Measurements from ENCODE around the gene KIAA0930.

Gene KIAA0930

DNA sequence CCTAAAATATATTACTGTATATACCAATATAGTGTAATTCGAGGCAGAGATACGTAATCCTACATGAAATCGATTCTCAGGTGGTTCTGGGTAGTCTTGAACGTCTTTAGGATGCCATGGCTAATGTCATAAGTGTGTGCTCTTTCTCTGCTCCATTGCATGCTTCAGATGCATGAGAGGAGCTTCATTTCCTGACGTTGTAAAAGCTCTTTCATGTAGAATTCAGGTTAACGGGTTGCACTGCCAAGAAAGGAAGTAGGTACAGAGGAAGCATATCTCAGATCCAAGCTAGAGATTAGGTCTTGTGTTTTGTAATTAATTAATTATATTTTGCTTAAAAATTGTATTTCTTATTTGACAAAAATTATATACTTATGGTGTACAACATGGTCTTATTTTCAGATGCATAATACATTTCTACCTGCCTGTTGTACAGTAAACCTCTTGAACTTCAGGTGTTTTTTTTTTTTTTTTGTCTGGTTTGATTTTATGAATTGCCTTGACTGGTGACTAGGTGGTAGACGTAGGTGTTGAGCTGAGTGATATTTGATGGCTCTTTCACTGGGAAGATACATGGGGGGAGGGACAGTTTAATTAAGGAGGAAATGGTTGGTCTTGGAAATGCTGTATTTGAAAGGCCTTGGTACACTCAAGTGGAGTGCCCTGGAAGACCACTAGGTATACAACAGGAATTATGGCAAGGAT lies 67.7 kb downstream of the KIAA0930 start:
- DNase-seq (ENCODE audit: low read depth) = no peak

DNA sequence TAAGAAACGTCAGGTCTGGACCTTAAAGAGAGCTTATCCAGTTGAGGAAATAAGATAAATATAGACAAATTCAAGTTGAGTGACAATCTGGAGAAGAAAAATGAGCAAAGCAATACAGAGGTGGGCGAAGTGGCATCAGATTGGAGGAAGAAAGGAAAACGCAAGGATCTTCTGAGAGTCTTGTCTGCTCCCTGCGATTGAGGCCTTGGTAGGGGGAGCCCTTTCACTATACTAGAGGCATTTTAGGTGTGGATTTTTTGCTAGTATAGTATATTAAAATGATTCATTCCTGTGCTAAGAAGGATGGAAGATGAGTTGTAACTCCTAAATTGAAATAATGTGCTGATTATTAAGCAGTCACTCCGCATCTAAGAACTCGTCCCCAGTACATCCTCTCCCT lies 68.9 kb downstream of the KIAA0930 start:
- no peak for DNase-seq (ENCODE audit: low read depth)

DNA sequence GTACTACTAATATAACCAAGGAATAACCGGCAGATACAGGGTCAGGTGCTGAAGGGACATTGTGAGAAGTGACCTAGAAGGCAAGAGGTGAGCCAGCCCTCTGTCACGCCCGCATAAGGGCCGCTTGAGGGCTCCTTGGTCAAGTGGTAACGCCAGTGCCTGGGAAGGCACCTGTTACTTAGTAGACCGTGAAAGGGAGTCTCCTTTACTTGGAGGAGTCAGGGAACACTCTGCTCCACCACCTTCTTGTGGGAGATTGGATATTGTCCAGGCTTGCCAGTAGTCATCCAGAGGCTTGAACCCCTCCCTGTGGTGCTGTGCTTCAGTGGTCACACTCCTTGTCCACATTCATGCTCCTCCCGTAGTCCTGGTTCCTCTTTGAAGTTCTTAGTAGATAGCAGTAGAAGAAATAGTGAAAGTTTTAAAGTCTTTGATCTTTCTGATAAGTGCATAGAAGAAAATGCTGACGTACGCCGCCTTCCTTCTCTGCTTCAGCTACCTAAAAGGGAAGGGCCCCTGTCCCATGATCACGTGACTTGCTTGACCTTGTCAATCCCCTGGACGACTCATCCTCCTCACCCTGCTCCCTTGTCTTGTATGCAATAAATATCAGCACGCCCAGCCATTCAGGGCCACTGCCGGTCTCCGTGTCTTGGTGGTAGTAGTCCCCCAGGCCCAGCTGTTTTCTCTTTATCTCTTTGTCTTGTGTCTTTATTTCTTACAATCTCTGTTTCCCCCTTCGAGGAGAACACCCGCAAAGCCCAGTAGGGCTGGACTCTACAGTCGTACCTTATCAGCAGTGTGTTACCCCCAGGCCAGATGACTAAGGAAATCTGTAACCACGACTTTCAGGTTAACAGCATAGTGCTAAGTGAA lies 70.9 kb downstream of the KIAA0930 start:
- no peak for DNase-seq (ENCODE audit: low read depth)

DNA sequence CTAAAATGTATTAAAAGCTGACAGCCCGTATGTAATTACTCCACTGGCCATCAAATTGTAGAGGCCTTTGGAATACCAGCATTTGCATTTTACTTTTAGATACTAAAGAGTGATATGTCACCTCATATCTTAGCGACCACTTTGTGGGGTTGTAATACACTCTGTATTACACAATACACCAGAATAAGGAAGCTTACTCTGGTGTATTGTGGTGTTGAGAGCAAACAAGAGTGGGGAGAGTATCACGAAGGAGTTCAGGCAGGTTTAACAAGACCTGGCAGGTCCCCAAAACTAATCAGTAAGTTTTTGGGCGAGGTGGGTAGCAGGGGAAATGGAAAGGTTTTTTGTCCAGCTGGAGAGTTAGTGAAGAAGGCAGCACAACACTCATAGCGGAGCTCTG lies 73.8 kb downstream of the KIAA0930 start:
- no peak for DNase-seq (ENCODE audit: low read depth)

DNA sequence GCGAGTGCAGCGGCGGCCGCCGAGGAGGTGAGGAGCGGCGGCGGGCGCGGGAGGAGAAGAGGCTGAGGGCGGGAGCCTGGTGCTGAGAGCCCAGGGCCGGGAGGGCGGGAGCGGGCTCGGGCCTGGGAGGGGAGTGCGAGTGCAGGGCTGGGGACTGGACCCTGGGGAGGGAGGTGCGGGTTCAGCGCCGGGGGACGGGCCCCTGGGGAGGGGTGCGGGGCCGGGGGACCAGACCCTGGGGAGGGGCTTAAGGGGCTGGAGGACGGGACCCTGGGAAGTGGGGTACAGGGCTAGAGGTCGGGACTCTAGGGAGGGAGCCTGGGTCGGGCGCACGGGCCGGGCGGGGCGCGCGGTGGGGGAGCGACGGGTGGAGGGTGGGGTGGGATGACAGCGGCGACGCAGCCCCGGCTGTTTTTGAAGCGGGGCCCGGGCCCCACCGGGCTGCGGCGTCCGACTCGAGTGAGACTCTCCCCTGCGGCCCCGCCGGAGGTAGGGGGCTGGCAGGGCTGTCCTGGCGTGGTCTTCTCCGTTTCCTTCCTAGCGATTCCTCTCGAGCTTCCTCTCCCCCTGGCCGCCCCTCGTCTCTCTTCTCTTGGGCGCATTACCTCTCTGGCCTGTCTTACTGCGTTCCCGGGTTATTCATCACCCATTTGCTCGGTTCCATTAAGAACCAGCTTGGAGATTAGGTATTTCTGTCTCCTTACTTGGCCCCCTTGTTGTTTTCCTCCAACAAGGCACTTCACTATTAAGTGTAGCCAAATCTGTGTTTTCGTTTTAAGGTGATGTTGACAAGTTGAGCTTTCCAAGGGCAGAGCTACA lies 76.2 kb downstream of the KIAA0930 start:
- peak; percentile 25 for DNase-seq (ENCODE audit: low read depth)

DNA sequence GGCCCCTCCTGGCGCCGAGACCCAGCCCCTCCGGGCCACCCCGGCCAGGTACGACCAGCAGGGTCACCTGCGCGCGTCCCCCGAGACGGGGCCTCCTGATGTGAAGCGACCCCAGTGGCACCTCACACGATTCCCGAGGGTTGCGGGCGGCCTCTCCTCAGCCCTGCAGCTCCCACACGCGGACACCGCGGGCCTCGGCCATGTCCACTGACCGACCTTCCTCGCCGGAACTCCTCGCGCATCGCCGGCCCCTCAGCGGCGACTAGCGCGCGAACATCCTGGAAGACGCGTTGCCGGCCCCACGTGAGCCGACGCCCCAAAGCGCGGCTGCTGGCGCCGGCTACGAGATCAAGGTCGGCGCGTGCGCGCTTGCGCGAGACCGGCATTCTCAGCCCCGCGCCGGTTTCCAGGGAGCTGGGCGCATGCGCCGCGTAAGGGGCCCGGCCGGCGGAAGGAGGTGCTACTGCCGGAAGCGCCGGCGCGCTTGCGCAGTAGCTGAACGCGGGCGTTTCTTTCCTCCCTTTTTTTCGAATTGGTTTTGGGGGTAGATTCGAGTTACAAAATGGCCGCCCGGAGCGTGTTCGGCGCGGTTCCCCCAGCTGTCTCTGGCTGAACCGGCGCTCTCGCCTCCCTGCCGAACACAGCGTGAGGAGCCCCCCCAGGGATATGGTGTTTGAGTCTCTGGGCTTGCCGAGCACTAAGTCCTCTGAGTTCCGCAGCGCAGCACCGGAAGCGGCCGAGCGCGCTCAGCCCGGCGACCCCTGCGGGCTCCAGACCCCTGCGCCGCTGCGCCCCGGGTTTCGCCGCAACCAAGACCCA lies 77.0 kb downstream of the KIAA0930 start, which contains the start of gene NUP50:
Gene NUP50 (plus strand): TSS at position 475 of the 819 bp plus-strand sequence. CDS start 4,253 bp downstream, outside the sequence.
- peak; percentile 95 for DNase-seq (ENCODE audit: low read depth)

DNA sequence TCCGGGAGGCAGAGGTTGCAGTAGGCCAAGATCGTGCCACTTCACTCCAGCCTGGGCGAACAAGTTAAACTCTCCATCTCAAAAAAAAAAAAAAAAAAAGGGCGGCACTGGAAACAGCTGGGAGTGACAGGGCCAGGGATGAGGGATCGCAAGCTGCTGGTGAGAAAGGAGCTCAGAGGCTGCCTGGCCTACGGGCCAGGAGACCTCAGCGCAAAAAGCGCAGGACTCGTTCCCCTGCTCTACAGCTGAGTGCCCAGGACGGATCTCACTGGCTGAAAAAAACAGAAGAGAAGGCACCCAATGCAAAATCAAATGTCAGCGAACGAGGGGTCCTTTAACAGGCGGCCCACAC lies 77.6 kb downstream of the KIAA0930 start:
- no peak for DNase-seq (ENCODE audit: low read depth)

DNA sequence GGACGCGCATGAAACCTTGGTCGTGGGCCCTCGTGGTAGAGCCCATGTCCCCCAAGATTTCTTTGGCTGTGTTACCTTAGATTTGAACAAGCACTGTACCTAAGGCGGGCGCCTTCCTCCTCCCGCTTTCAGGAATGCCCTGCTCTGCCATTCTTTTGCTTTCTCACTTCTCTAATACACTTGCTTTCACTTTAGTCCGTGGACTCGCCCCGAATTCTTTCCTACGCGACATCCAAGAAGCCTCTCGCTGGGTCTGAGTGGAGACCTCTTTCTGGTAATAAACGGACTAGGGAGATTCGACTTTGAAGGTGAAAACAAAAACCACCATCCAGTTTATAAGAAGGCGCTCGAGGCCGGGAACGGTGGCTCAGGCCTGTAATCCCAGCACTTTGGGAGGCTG lies 78.2 kb downstream of the KIAA0930 start:
- DNase-seq (ENCODE audit: low read depth) = no peak

DNA sequence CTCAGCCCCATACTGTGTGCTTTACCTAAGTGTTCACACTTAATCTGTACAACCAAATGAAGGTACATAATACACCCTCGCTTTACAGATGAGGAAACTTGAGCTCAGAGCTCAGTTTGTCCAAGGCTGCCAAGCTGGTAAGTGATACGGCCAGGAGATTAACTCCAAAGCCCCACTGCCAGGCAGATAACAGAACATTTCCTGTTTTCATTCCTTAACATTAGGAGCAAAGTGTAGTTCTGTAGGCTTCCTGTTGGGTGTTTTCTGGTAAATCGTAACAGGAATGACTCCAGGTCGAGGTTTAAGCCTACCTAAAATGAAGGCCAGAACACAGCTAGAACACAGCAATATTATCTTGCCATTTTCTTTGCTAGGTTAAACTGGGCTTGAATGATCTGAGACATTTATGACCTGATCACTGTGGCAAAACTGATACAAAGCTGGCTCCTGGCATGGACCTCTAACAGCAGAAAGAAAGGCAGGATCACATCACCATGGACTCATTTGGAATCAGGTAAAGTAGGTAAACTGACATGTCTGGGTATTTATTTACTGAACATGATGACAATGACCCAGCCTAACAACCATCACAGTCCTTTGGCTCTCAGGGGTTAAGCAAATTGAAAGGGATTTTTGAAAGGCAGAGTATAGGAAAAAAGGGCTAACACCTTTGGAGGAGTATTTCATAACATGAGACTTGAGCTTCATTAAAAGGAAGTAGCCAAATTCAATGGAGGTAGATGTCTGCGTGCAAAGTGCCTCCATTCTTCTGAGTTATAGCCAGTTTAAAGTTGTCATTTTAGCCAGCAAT lies 80.8 kb downstream of the KIAA0930 start:
- DNase-seq (ENCODE audit: low read depth) = no peak

DNA sequence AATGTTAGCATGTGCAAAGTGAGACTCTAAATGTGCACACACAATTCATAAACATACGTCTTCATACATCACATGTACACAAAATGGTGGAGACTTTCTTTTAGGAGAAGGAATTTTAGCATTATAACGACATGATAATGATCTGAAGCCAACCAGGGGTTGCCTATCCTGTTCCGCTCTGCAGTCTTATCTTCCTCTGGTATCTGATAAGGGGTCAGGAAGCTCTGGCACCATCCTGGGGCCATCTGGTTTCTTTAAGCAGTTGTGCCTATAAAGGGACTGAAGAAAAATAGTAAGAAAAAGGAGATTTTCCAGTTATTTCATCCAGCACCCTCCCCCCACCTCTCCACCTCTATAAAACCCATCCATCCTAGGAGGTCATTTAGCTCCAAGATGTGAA lies 82.8 kb downstream of the KIAA0930 start:
- DNase-seq (ENCODE audit: low read depth) = no peak

DNA sequence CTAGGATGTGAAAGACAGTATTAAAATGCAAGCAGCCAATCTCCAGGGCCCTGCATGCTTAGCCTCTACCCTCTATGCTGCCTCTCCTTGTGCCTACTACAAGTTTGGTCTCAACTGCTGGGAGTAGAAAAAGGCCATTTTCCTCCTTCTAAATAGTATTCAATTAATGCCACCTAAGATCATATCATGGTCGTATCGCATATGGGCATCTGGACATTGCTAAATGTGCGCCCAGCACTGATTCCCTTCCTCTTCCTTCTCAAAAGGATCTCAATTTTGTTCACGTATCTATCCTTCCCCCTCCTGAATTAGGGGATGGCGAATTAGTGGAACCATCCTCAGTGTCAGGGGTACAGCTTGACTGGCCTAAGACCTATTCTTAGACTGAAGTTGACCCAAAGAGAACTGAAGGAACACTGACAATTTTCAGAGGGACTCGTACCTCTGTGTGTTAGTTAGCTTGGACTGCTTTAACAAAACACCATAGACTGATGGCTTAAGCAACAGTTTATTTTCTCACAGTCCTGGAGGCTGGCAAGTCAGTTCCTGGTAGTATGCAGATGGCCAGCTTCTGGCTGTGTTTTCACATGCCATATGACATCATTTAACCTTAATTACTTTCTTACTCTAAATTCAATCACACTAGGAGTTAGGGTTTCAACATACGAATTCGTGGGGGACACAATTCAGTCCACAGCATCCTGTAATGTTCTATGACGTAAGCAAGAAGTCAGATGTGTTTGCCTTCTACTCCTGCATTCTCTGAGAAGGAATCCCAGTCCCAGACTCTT lies 85.4 kb downstream of the KIAA0930 start:
- no peak for DNase-seq (ENCODE audit: low read depth)

DNA sequence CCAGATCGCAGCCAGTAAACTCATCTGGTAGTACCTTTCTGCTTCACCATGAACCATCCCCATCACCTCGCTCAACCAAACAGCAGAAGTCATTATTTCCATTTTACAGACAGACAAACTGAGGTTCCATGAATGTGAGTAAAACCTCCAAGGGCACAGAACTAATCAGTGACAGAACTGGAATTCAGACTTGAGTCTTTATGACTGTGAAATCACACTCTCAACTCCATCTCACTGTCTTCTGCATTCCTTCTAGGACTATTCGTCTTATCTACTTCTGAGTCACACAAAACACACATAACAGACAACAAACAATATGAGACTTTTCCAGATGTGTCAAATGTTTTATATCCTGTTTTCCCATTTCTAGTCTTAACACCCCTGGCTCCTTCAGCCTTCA lies 86.3 kb downstream of the KIAA0930 start:
- no peak for DNase-seq (ENCODE audit: low read depth)

DNA sequence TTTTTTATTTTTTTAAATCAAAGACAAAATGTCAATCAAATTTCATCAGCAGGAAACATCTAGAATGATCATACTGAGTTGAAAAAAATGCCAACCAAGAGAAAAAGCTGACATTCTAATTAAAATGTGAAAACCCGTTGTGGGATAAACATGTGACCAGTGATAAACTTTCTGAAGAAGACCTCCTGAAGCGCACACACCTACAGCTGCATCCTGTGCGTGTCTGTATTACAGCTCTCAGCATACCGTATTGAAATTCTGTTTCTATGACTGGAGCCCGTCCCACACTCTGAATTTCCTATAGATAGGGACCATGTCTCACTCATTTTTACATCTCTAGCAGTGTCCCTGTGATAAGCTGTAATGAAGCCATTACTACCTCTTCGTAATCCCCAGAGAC lies 89.2 kb downstream of the KIAA0930 start:
- DNase-seq (ENCODE audit: low read depth) = no peak

DNA sequence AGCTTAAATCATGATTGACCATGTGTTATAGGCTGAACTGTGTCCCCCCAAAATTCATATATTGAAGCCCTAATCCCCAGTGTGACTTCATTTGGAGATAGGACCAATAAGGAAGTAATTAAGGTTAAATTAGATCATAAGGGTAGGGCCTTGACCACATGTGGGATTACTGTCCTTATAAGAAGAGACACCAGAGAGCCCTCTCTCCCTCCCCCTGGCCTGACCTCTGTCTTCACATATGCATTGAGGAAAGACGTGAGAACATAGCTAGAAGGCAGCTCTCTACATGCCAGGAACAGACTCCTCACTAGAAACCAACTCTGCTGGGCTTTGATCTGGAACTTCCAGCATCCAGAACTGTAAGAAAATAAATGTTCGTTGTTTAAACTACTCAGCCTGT lies 90.6 kb downstream of the KIAA0930 start:
- DNase-seq (ENCODE audit: low read depth) = no peak

DNA sequence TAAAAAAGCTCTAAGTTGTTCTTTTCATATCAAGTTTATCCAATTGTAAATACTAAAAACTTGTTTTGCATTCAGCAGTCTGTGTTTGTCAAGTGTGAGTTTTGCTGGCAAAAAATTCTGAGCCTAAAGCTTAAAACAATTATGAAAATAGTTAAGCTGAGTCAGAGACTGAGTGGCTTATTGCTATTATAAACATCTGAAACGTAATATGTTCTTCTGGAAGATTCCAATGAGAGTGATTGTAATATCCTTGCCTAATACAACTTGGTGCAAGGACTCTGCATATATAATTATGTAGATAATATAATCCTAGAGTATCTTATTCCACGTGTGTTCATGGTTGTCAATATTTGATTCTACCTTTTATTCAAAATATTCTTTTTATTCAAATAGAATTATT lies 91.0 kb downstream of the KIAA0930 start:
- DNase-seq (ENCODE audit: low read depth) = no peak

DNA sequence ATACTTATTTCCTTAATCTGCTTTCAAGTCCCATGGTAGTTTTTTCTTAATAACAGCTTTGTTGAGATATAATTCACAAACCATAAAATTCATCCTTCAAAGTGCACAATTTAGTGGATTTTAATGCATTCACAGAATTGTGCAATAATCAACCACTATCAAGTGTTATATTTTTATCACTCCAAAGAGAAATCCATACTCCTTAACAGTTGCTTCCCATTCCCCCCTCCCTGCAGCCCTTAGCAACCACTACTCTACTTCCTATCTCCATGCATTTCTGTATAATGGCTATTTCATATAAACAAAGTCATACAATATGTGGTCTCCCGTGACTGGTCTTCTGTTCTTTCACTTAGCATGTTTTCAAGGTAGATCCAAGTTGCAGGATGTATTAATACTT lies 95.8 kb downstream of the KIAA0930 start:
- DNase-seq (ENCODE audit: low read depth) = no peak

DNA sequence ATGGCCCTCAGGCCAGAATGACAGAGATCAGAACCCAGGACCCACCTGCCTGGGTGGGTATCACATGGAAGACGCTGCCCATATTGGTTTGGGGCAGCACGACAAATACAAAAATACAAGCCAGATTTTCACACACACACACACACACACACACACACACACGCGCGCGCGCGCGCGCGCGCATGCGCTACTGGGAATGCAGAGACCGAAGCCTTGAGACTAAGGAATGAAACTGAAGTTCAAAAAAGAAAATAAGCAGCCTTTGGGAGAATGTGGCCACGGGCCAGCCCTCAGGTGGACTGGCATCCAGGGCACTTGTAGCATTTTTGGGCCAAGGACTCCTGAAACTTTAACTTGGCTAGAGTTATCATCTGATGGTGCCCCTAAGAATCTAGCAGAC lies 98.3 kb downstream of the KIAA0930 start:
- DNase-seq (ENCODE audit: low read depth) = no peak

All from stimulated activated CD8-positive, alpha-beta memory T cell treated with anti-CD3 and anti-CD28 coated beads, Interleukin-12 subunit alpha, Interleukin-12 subunit beta, amount 100 ng/mL, for 4 hours (primary cell).